HepG2 (cell line): ENCODE results near the gene VWA2. TPM values are rescaled to one million over a fixed set of nuclear protein-coding genes. Genes with fewer than 3 reads are reported as not detected.

ENCODE experiments used
- ATAC-seq: fragments of 200-7000 bp; cut with Tn5 transposase; 3 replicates; pipeline ENCODE4 v1.9.1; 2020; ENCODE audit warnings: mild to moderate bottlenecking, moderate library complexity
- BruUV-seq: library from RNA; stranded (reverse); fragments of 400-500 nt; replicated peaks from 2 replicates; lab custom pipeline; 2021; lab: Mats Ljungman, UMichigan
- CTCF ChIA-PET: fragments of 300-600 bp; formaldehyde crosslinking; extraction: SDS; loops from one replicate; lab custom pipeline; 2021; ENCODE audit warnings: low total read pairs, inconsistent platforms, low intra/inter-chr PET ratio; lab: Yijun Ruan, JAX
- POLR2A ChIA-PET: fragments of 350-600 bp; sonication (Branson Sonifier 250); formaldehyde crosslinking; loops from one replicate; lab custom pipeline; 2020; ENCODE audit warnings: antibody characterized with exemption, inconsistent platforms; lab: Yijun Ruan, JAX
- DNase-seq: peaks from one replicate; pipeline ENCODE4 v3.0.0-alpha.2; 2015; ENCODE audit warnings: low spot score
- FAIRE-seq: peaks from 3 replicates; lab custom pipeline; 2011; peaks lifted over from hg19 to GRCh38; lab: Jason Lieb, UNC
- H2AFZ ChIP-seq: one replicate; pipeline ENCODE4 v1.6.1; 2011; ENCODE audit warnings: low read length, inconsistent platforms
- H3K27ac ChIP-seq: fragments of 300-600 bp; 3 replicates; pipeline ENCODE4 v1.8.0; 2011; ENCODE audit warnings: mixed run types, mild to moderate bottlenecking, mixed read lengths, low read length, inconsistent platforms; ENCODE audit not compliant: insufficient read depth; ENCODE audit errors: extremely low read length
- H3K27me3 ChIP-seq, 2 experiments: fragments of 200-600 bp in 1 of 2; 2 replicates in 1 of 2; 3 replicates in 1 of 2; pipeline versions ENCODE4 v1.6.0 to v1.8.0; 2011; ENCODE audit warnings: low read length in 2 of 2, mild to moderate bottlenecking in 2 of 2, moderate library complexity in 2 of 2, inconsistent platforms in 1 of 2; ENCODE audit not compliant: insufficient read depth in 2 of 2, control insufficient read depth in 1 of 2
- H3K36me3 ChIP-seq, 2 experiments: fragments of 200-600 bp in 1 of 2; replicated peaks in 1 of 2; 2 replicates in 1 of 2; 3 replicates in 1 of 2; pipeline versions ENCODE4 v1.5.1 to v1.8.0; 2011; ENCODE audit warnings: low read length in 2 of 2, inconsistent platforms in 1 of 2; ENCODE audit not compliant: insufficient read depth in 2 of 2, control insufficient read depth in 1 of 2
- H3K4me1 ChIP-seq: 2 replicates; pipeline ENCODE4 v1.5.1; 2012; ENCODE audit warnings: low read length, inconsistent platforms; ENCODE audit not compliant: insufficient read depth
- H3K4me2 ChIP-seq: 2 replicates; pipeline ENCODE4 v1.6.0; 2011; ENCODE audit warnings: low read depth, low read length, inconsistent platforms
- H3K4me3 ChIP-seq, 3 experiments: fragments of 200-600 bp in 1 of 3; sonication (generic), shearing (Covaris generic) in 1 of 3; replicated peaks in 1 of 3; 2 replicates each; pipeline ENCODE4 v1.5.1; 2011 to 2016; ENCODE audit warnings: low read length in 3 of 3, inconsistent platforms in 2 of 3, low read depth in 2 of 3, mild to moderate bottlenecking in 2 of 3, control low read depth in 1 of 3, mixed read lengths in 1 of 3; ENCODE audit not compliant: insufficient read depth in 1 of 3
- H3K79me2 ChIP-seq: one replicate; pipeline ENCODE4 v1.6.1; 2011; ENCODE audit warnings: low read length, inconsistent platforms; ENCODE audit not compliant: insufficient read depth
- H3K9ac ChIP-seq: 2 replicates; pipeline ENCODE4 v1.6.0; 2011; ENCODE audit warnings: mild to moderate bottlenecking, low read depth, low read length, inconsistent platforms; ENCODE audit not compliant: insufficient read depth
- H3K9me3 ChIP-seq: 2 replicates; pipeline ENCODE4 v1.5.1; 2012; ENCODE audit warnings: mild to moderate bottlenecking, low read length
- H4K20me1 ChIP-seq: 2 replicates; pipeline ENCODE4 v1.6.0; 2011; ENCODE audit warnings: inconsistent platforms, mild to moderate bottlenecking, low read length, moderate library complexity; ENCODE audit not compliant: insufficient read depth
- AKNA ChIP-seq: sonication (generic); formaldehyde crosslinking; IDR thresholded peaks from 2 replicates; pipeline ENCODE4 v1.4.0; 2020; ENCODE audit warnings: missing genetic modification reagents, borderline replicate concordance
- ATF3 ChIP-seq: sonication (generic); formaldehyde crosslinking; IDR thresholded peaks from 2 replicates; pipeline ENCODE4 v1.4.0; 2020; ENCODE audit warnings: missing genetic modification reagents
- MTA1 ChIP-seq: sonication (generic); formaldehyde crosslinking; IDR thresholded peaks from 2 replicates; pipeline ENCODE4 v1.4.0; 2020; ENCODE audit warnings: missing genetic modification reagents, mild to moderate bottlenecking, borderline replicate concordance
- RAD21 ChIP-seq: fragments of 450-650 bp; formaldehyde crosslinking; IDR thresholded peaks from 2 replicates; pipeline ENCODE4 v1.5.0; 2020; ENCODE audit warnings: mild to moderate bottlenecking
- TCF7 ChIP-seq: sonication (generic); IDR thresholded peaks from 2 replicates; pipeline ENCODE4 v1.6.1; 2016; ENCODE audit warnings: antibody characterized with exemption, low read depth
- ZBTB7A ChIP-seq: sonication (generic); formaldehyde crosslinking; IDR thresholded peaks from 2 replicates; pipeline ENCODE4 v1.8.0; 2022; ENCODE audit warnings: mild to moderate bottlenecking, missing genetic modification reagents
- ZNF430 ChIP-seq: sonication (generic); formaldehyde crosslinking; IDR thresholded peaks from 2 replicates; pipeline ENCODE4 v1.9.0; 2021; ENCODE audit warnings: mild to moderate bottlenecking, missing genetic modification reagents
- ZNF501 ChIP-seq: sonication (generic); formaldehyde crosslinking; IDR thresholded peaks from 2 replicates; pipeline ENCODE4 v1.5.1; 2020; ENCODE audit warnings: mild to moderate bottlenecking, moderate library complexity, missing genetic modification reagents
- WGBS: methylation state at CpG from one replicate; pipeline ENCODE4 v1.1.6; 2017; ENCODE audit warnings: low lambda C conversion rate; 5-methylcytosine and 5-hydroxymethylcytosine counted together
- in situ Hi-C: cut with HindIII; loops from 2 replicates; pipeline ENCODE4 v1.10.0; 2017; ENCODE audit warnings: low pct_unique_long_range_greater_than_20kb; ENCODE audit not compliant: extremely low pct_ligation_motif_present
- intact Hi-C: fragments of 100-400 bp; cut with micrococcal nuclease; formaldehyde crosslinking; loops from one replicate; pipeline ENCODE4 v1.10.0; 2022; ENCODE audit not compliant: unreplicated experiment
- polyA plus RNA-seq, 8 experiments: library from polyadenylated mRNA; depleted of rRNA in 3 of 8; stranded (reverse) in 7 of 8; unstranded in 1 of 8; fragments of >200 nt; fragmentation: Illumina TruSeq in 4 of 8; extraction: Trizol in 4 of 8; gene quantifications; 2 replicates each; pipeline versions ENCODE4 v1.2.1 to v1.2.3, GENCODE V29; 2011 to 2016; ENCODE audit warnings: low read depth in 4 of 8, missing spikeins in 1 of 8, mixed read lengths in 1 of 8; ENCODE audit not compliant: insufficient read depth in 1 of 8
- total RNA-seq, 5 experiments: library from RNA; depleted of rRNA; stranded (reverse); fragments of >200 nt; fragmentation: Illumina TruSeq; extraction: Trizol; gene quantifications; 2 replicates each; pipeline ENCODE4 v1.2.3, GENCODE V29; 2016; ENCODE audit warnings: low read depth in 1 of 5
- TF ChIP-seq, protein P1 (sequence below): sonication (generic); formaldehyde crosslinking; IDR thresholded peaks from 2 replicates; pipeline ENCODE4 v1.4.0; 2020; ENCODE audit warnings: low read depth, mild to moderate bottlenecking, missing genetic modification reagents
- TF ChIP-seq, protein P2 (sequence below): sonication (generic); formaldehyde crosslinking; conservative IDR thresholded peaks from 2 replicates; pipeline ENCODE4 v1.8.0; 2022; ENCODE audit warnings: missing genetic modification reagents

The VWA2 gene
- total and polyA plus RNA-seq, 2 of the 13 experiments (the other 11 are each of a cell fraction or from before 2014, with no cell fraction given): not detected

DNA sequence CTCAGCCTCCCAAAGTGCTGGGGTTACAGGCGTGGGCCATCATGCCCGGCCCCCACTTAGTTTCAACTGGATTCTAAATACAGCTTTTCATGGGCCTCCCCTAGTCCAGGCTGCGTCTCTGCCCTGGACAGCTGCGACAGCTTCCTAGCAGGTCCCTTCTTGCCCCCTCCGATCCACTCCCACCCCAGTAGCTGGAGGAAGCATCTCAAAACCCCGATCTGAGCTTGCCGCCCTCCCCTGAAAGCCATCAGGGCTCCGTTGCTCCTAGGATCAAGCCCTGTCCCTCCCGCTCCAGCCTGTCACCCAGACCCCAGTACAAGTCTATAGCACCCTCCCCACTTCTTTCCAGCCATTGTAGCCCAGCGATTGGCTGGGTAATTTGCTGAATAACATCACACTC, 64.5 kb downstream of the VWA2 start (continued):
- TF ChIP-seq MTA1 (no peak), ZNF430 (CRISPR knock-in tag) (no peak), AKNA (CRISPR knock-in tag) (no peak), ATF3 (no peak)

DNA sequence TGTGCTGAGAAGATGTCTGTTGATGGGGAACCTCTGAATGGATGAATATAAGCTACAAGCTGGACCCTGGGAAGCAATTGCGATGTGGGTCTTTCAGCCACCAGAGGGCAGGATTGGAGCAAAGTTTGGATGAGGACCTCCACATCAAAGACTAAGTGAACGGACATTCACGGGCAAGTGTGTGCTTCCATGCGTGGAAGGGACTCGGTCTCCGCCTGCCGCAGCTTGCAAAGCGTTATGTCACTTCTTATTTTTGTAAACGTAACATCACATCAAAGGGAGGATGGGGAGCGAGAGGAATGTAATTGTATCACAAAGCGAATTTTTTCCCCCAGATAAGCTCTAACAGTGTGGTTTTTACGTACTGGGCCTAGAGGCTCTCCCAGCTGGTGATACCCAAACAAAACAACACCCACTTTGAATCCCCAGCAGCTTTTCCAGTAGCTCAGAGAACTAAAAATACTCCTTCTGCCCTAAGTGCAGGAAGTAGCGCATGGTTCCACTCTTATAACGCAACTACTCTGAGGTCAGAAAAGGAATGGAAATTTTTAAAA, 65.0 kb downstream of the VWA2 start:
- H3K4me2 ChIP-seq: peak overlapping the region; percentile 25
- intact Hi-C loops: loop anchor here (1.0 to 5.0 kb wide), 3 partner anchors 153 to 244 kb away; no protein-coding TSS in a partner anchor
- no peak overlapping the region for H2AFZ ChIP-seq
- no peaks in the 10 kb centered on the region for H3K9me3 ChIP-seq
- H4K20me1 ChIP-seq: no peaks in the 10 kb centered on the region
- no peak overlapping the region for H3K27ac ChIP-seq
- WGBS: 25% methylated on average over 11 of the region's 14 CpGs
- peaks cover 2 to 46% of the 10 kb centered on the region in 2 experiments for H3K27me3 ChIP-seq
- H3K4me3 ChIP-seq: no peak overlapping the region
- H3K4me1 ChIP-seq: peaks cover 5% of the 10 kb centered on the region; the same call in 1 of the 2 replicates
- no peaks in the 10 kb centered on the region for H3K36me3 ChIP-seq
- ChIA-PET POLR2A (no interaction called here), CTCF (interaction anchor here (1.1 to 2.0 kb wide), 6 partner anchors 134 to 826 kb away, joined by 4 to 10 read pairs (median 6); no protein-coding TSS in a partner anchor)
- no peak overlapping the region for H3K9ac ChIP-seq
- peak; percentile 86 for ATAC-seq
- H3K79me2 ChIP-seq: no peaks in the 10 kb centered on the region
- peak; percentile 62 for DNase-seq
- FAIRE-seq: peak; percentile 91
- BruUV-seq: no TSS peak
- in situ Hi-C loops: loop anchor here (10.0 to 25.0 kb wide), 2 partner anchors 401 to 833 kb away; no protein-coding TSS in a partner anchor
- peak; percentile 68 for TF ChIP-seq RAD21 (CRISPR knock-in tag)
- TF ChIP-seq, protein P1, sequence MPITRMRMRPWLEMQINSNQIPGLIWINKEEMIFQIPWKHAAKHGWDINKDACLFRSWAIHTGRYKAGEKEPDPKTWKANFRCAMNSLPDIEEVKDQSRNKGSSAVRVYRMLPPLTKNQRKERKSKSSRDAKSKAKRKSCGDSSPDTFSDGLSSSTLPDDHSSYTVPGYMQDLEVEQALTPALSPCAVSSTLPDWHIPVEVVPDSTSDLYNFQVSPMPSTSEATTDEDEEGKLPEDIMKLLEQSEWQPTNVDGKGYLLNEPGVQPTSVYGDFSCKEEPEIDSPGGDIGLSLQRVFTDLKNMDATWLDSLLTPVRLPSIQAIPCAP: no peak
- no peak for TF ChIP-seq ZBTB7A
- TF ChIP-seq ZNF501 (CRISPR knock-in tag): peak; percentile 40; the same call in 1 of the 2 replicates
- TF ChIP-seq, protein P2, sequence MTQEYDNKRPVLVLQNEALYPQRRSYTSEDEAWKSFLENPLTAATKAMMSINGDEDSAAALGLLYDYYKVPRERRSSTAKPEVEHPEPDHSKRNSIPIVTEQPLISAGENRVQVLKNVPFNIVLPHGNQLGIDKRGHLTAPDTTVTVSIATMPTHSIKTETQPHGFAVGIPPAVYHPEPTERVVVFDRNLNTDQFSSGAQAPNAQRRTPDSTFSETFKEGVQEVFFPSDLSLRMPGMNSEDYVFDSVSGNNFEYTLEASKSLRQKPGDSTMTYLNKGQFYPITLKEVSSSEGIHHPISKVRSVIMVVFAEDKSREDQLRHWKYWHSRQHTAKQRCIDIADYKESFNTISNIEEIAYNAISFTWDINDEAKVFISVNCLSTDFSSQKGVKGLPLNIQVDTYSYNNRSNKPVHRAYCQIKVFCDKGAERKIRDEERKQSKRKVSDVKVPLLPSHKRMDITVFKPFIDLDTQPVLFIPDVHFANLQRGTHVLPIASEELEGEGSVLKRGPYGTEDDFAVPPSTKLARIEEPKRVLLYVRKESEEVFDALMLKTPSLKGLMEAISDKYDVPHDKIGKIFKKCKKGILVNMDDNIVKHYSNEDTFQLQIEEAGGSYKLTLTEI: no peak
- TF ChIP-seq TCF7: peak; percentile 30; the same call in 1 of the 2 replicates
